A549 (cell line): Measurements from ENCODE around the gene DST. TPM values are rescaled to one million over a fixed set of nuclear protein-coding genes. Genes with fewer than 3 reads are reported as not detected.

Experiments
- ATAC-seq, 2 experiments: fragments of 200-7000 bp in 1 of 2; fragments of >200 bp in 1 of 2; cut with Nextera tagmentation in 1 of 2; cut with Tn5 transposase in 1 of 2; 3 replicates each; pipeline versions ENCODE4 v1.8.0 to v1.9.1; 2018 to 2020; ENCODE audit warnings: mild to moderate bottlenecking in 1 of 2, moderate library complexity in 1 of 2
- CTCF ChIA-PET: fragments of 300-600 bp; sonication (Branson Sonifier 250); formaldehyde crosslinking; extraction: SDS; loops from one replicate; lab custom pipeline; 2021; ENCODE audit warnings: antibody characterized with exemption, inconsistent platforms; lab: Yijun Ruan, JAX
- POLR2A ChIA-PET: fragments of 350-600 bp; formaldehyde crosslinking; extraction: SDS; loops from one replicate; lab custom pipeline; 2021; ENCODE audit warnings: antibody characterized with exemption, inconsistent platforms; lab: Yijun Ruan, JAX
- DNase-seq, 2 experiments: peaks; one replicate each; pipeline versions ENCODE4 v3.0.0 to v3.0.0-alpha.2; 2011 to 2016; ENCODE audit warnings: low read depth in 1 of 2, low spot score in 1 of 2
- FAIRE-seq: peaks from 2 replicates; lab custom pipeline; 2011; peaks lifted over from hg19 to GRCh38; lab: Jason Lieb, UNC
- H3K27ac ChIP-seq, 2 experiments: fragments of >200 bp; sonication (Bioruptor Twin); formaldehyde crosslinking; 3 replicates each; pipeline ENCODE4 v1.5.1; 2016 to 2017
- H3K4me1 ChIP-seq: fragments of >200 bp; sonication (Bioruptor Twin); formaldehyde crosslinking; 3 replicates; pipeline ENCODE4 v1.6.1; 2016
- H3K4me2 ChIP-seq: fragments of >200 bp; sonication (Bioruptor Twin); formaldehyde crosslinking; 3 replicates; pipeline ENCODE4 v1.6.1; 2016
- H3K4me3 ChIP-seq: fragments of >200 bp; sonication (Bioruptor Twin); formaldehyde crosslinking; 3 replicates; pipeline ENCODE4 v1.5.1; 2016
- H3K9me3 ChIP-seq: fragments of >200 bp; sonication (Bioruptor Twin); formaldehyde crosslinking; 3 replicates; pipeline ENCODE4 v1.6.1; 2016
- BHLHE40 ChIP-seq: IDR thresholded peaks from 2 replicates; pipeline ENCODE4 v1.6.1; 2012; ENCODE audit warnings: low read depth, low read length, inconsistent platforms
- CHD4 ChIP-seq: fragments of 200-600 bp; sonication (generic); IDR thresholded peaks from 2 replicates; pipeline ENCODE4 v1.6.1; 2016; ENCODE audit warnings: antibody characterized with exemption, mild to moderate bottlenecking, borderline replicate concordance
- CTCF ChIP-seq: fragments of >200 bp; sonication (Bioruptor Twin); formaldehyde crosslinking; IDR thresholded peaks from 3 replicates; pipeline ENCODE4 v1.5.1; 2016
- EP300 ChIP-seq, 2 experiments: fragments of >200 bp; sonication (Bioruptor Twin); formaldehyde crosslinking; IDR thresholded peaks; 2 replicates in 1 of 2; 3 replicates in 1 of 2; pipeline ENCODE4 v1.6.1; 2016 to 2017
- HDAC2 ChIP-seq: fragments of 200-600 bp; sonication (generic); IDR thresholded peaks from 2 replicates; pipeline ENCODE4 v1.6.1; 2016
- HES2 ChIP-seq: fragments of >200 bp; sonication (Bioruptor Twin); formaldehyde crosslinking; IDR thresholded peaks from 2 replicates; pipeline ENCODE4 v1.6.1; 2016
- HOXB5 ChIP-seq: fragments of 250-450 bp; sonication (Bioruptor Pico); IDR thresholded peaks from 2 replicates; pipeline ENCODE4 v1.5.0; 2020; ENCODE audit warnings: mild to moderate bottlenecking, moderate library complexity
- JUN ChIP-seq, 2 experiments: fragments of >200 bp; sonication (Bioruptor Twin); formaldehyde crosslinking; IDR thresholded peaks; 2 replicates in 1 of 2; 3 replicates in 1 of 2; pipeline ENCODE4 v1.6.1; 2016 to 2017
- JUNB ChIP-seq: fragments of >200 bp; sonication (Bioruptor Twin); formaldehyde crosslinking; IDR thresholded peaks from 2 replicates; pipeline ENCODE4 v1.6.1; 2016
- MYC ChIP-seq: IDR thresholded peaks from 2 replicates; pipeline ENCODE4 v1.6.1; 2012; ENCODE audit warnings: mild to moderate bottlenecking, inconsistent platforms, low read length, improper control_type of control experiment, borderline replicate concordance
- POLR2AphosphoS2 ChIP-seq: conservative IDR thresholded peaks from 2 replicates; pipeline ENCODE4 v1.6.1; 2012; ENCODE audit warnings: low read length, improper control_type of control experiment, inconsistent platforms
- SMC3 ChIP-seq: fragments of >200 bp; sonication (Bioruptor Twin); formaldehyde crosslinking; IDR thresholded peaks from 3 replicates; pipeline ENCODE4 v1.6.1; 2018; ENCODE audit warnings: inconsistent platforms
- TP53 ChIP-seq: fragments of 250-450 bp; sonication (Bioruptor Pico); IDR thresholded peaks from 2 replicates; pipeline ENCODE4 v1.5.0; 2021; ENCODE audit warnings: mild to moderate bottlenecking, moderate library complexity
- ZFP36 ChIP-seq: fragments of 450-650 bp; IDR thresholded peaks from 2 replicates; pipeline ENCODE4 v1.6.1; 2014; ENCODE audit warnings: borderline replicate concordance; ENCODE audit not compliant: partially characterized antibody
- ZSCAN20 ChIP-seq: fragments of 250-450 bp; sonication (Bioruptor Pico); IDR thresholded peaks from 2 replicates; pipeline ENCODE4 v1.8.0; 2022; ENCODE audit warnings: mild to moderate bottlenecking, moderate library complexity
- WGBS: methylation state at CpG from one replicate; pipeline ENCODE4 v1.1.6; 2017; ENCODE audit errors: missing lambda C conversion rate; 5-methylcytosine and 5-hydroxymethylcytosine counted together
- polyA plus RNA-seq, 4 experiments: library from polyadenylated mRNA; depleted of rRNA in 3 of 4; stranded (reverse); fragments of >200 nt; fragmentation: RNase III in 1 of 4; extraction: RNeasy Plus Mini Kit Qiagen cat#74134 plus additional on column Dnase treatment in 1 of 4; gene quantifications; 2 replicates in 3 of 4; 3 replicates in 1 of 4; pipeline ENCODE4 v1.2.3, GENCODE V29; 2011 to 2017

DST gene
- polyA plus RNA-seq, 2 of the 4 experiments (the other 2 are of a cell fraction), result 32.4 to 99.0 TPM

GRCh38 chr6:56534680-56535419 is 107.8 kb downstream of the DST start:
- Histone ChIP-seq H3K27ac (no peak overlapping the region), H3K4me3 (no peak overlapping the region), H3K9me3 (no peaks in the 10 kb centered on the region), H3K4me1 (peaks cover 14% of the 10 kb centered on the region; the same call in 2 of the 3 replicates), H3K4me2 (no peak overlapping the region)
- ATAC-seq, result no peak
- 85% methylated on average over 8 of the region's 8 CpGs for WGBS
- TF ChIP-seq ZSCAN20 (CRISPR knock-in tag), result no peak
- ChIA-PET POLR2A (no interaction called here), CTCF (no interaction called here)
- no peak for FAIRE-seq
- DNase-seq, result no peak

GRCh38 chr6:56532766-56533551 is 109.7 kb downstream of the DST start:
- 89% methylated on average over 5 of the region's 5 CpGs for WGBS

GRCh38 chr6:56531839-56532595 is 110.7 kb downstream of the DST start:
- H3K9me3 ChIP-seq, result no peaks in the 10 kb centered on the region
- TF ChIP-seq EP300 (IDR thresholded peaks at IDR 0.05) (no peak), HES2 (no peak), BHLHE40 (no peak), JUNB (no peak), HOXB5 (no peak), JUN (IDR thresholded peaks at IDR 0.05) (no peak), SMC3 (no peak)
- TF ChIP-seq, all 56 proteins: peak for 0
- H3K4me1 ChIP-seq, result peaks cover 15% of the 10 kb centered on the region; the same call in 2 of the 3 replicates
- FAIRE-seq (no peak), DNase-seq (no peak), ATAC-seq (no peak)
- CTCF ChIA-PET, result interaction anchor here (0.7 to 2.8 kb wide), 3 partner anchors 8 to 39 kb away, joined by 3 to 9 read pairs (median 3); no protein-coding TSS in a partner anchor
- WGBS, result 95% methylated on average over 5 of the region's 5 CpGs
- POLR2A ChIA-PET, result no interaction called here
- no peak overlapping the region for H3K4me3 ChIP-seq
- no peak overlapping the region for H3K4me2 ChIP-seq
- H3K27ac ChIP-seq, result no peak overlapping the region

More at GRCh38 chr6:56532766-56533551, 109.7 kb downstream of the DST start:
- CTCF ChIA-PET, result interaction anchor here (0.6 to 2.8 kb wide), 2 partner anchors 9 to 165 kb away, joined by 3 to 9 read pairs; no protein-coding TSS in a partner anchor
- Histone ChIP-seq H3K4me2 (no peak overlapping the region), H3K27ac (no peak overlapping the region), H3K9me3 (no peaks in the 10 kb centered on the region), H3K4me3 (no peak overlapping the region), H3K4me1 (peaks cover 14% of the 10 kb centered on the region; the same call in 2 of the 3 replicates)
- TF ChIP-seq CHD4 (no peak), POLR2AphosphoS2 (no peak), BHLHE40 (no peak), CTCF (no peak), HDAC2 (no peak), MYC (no peak), ZFP36 (no peak), TP53 (CRISPR knock-in tag) (no peak)
- ATAC-seq (no peak), FAIRE-seq (no peak), DNase-seq (no peak)
- POLR2A ChIA-PET, result no interaction called here
